SK-MEL-5 (cell line): ENCODE results near the gene RSRC2. TPM values are rescaled to one million over a fixed set of nuclear protein-coding genes. Genes with fewer than 3 reads are reported as not detected.
"Not testable (repeated sequence)": the region's sequence is repeated elsewhere in the genome, so short reads cannot be mapped to it uniquely, and the experiment has no call there.

Experiments used
- DNase-seq: peaks from one replicate; pipeline ENCODE4 v3.0.0-alpha.2; 2016; ENCODE audit warnings: low read depth, low spot score
- in situ Hi-C: cut with HindIII; loops from 2 replicates; pipeline ENCODE4 v1.10.0; 2016; ENCODE audit warnings: low sequenced_read_pairs, high pct_unique_total_duplicates, low pct_unique_long_range_greater_than_20kb
- total RNA-seq: library from RNA; depleted of rRNA; stranded (reverse); fragments of >200 nt; shearing (Covaris generic); gene quantifications from 2 replicates; pipeline ENCODE4 v1.2.3, GENCODE V29; 2014

Gene RSRC2
- total RNA-seq, 1 experiment from 2014 or later = 41.1 TPM

DNA sequence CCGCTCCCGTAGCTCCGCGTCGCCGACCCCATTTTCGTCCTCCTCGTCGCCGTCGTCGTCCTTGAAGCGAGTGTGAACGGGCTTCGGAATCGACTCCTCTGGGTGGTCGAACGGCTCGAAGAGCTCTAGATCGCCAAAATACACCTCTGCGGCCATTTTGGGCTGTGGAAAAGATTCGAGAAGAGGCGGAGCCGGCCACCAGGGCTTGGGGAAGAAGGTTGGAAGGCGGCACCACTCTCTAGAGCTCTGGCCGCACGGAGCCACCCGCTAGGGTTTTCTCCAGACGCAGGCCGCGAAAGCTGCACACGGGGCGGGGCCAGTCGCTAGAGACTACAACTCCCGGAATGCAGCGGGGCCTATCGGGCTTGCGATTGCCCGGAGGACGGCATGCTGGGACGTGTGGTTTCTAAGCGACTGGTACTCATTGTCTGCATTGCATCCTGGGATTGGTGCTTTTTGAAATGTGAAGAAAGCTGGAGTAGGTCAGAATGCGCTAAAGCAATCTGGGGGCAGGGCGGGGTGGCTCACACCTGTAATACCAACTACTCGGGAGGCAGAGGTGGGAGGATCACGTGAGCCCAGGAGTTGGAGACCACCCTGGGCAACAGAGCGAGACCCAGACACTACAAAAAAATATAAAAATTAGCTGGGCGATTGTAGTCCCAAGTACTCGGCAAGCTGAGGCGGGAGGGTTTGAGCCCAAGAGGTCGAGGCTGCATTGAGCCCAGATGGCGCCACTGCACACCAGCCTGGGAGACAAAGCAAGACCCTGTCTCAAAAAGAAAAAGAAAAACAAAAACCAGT is 25.8 kb downstream of the RSRC2 start, which contains the start of gene ZCCHC8:
TSS of gene ZCCHC8 (minus strand) at position 248 of the 804 bp plus-strand sequence. CDS start at position 156, 92 bp downstream.
- in situ Hi-C loops = no loop called here

DNA sequence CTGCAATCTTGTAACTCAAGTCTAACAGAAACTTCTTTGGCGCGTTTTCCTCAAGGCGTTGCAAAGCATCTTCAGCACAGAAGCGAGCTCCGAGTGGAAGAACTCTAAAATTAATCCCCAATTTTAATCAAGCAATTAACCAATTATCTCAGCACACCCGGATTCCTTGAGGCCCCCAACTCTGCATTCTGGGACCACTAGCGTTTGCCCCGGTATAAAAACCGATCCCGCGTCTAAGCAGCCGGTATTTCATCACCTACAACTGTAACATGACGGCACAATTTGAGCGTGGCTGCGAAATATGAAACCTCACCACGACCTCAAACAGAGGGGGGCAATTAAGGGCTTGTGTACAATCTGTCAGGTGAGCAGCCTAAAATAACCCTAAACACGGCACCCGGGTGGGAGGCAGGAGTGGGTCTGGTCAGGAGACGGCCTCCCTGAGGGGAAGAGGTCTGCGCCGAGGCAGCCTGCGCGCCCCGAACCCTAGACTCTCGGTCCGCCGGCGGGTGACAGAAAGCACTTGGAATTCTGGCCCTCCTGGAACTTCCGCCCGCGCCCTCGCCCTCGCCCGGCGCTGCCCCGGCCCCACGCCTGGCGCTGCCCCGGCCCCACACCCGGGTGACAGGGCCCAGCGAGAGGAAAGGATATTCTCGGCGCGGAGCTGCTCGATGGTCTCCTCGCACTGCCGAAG is 26.6 kb downstream of the RSRC2 start:
- in situ Hi-C loops = no loop called here
- peak; percentile 58 for DNase-seq

More for the DNA sequence above, 25.8 kb downstream of the RSRC2 start, which contains the start of gene ZCCHC8:
- peak; percentile 99 for DNase-seq

DNA sequence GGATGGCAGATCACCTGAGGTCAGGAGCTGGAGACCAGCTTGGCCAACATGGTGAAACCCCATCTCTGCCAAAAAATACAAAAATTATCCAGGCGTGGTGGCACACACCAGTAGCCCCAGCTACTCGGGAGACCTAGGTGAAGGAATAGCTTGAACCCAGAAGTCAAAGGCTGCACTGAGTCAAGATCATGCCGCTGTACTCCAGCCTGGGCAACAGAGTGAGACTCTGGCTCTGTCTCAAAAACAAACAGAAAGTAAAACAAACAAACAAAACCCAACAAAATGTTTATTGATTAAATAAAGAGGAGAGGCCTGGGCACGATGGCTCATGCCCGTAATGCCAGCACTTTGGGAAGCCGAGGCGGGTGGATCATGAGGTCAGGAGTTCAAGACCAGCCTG is 31.5 kb downstream of the RSRC2 start:
- in situ Hi-C loops = no loop called here
- no peak for DNase-seq

DNA sequence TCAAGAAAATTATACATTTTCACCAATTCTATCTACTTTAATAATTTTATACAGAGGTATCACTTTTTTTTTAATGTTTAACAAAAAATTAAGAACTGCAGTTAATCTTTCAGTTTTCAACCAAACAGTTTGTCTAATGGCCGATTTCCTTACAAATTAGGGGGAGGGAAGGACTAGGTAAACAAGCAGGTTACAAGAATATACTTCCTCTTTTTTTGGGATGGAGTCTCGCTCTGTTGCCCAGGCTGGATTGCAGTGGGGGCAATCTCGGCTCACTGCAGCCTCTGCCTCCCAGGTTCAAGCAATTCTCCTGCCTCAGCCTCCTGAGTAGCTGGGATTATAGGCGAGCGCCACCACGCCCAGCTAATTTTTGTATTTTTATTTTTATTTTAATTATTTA is 33.5 kb downstream of the RSRC2 start:
- DNase-seq, in situ Hi-C loops: not testable (repeated sequence)

GRCh38 chr12:122491991-122492390 is 34.7 kb downstream of the RSRC2 start:
- DNase-seq = no peak
- in situ Hi-C loops = no loop called here

DNA sequence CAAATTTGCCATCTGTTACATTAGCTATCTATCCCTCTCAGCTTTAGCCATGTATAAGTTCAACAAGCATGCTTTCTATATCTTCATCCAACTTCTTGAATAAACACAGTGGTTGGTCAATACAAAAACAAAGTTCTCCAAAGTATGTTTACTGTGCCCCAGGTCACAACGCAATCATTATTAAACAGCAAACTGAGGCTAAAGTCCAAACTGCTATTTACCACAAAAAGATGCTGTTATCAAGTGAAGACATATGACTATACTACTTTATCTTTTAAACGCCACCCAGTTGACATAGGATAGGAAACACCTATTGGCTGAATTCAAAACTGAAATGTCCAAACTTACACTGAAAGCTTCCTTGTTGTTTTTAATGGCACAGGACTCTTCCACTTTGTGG is 37.7 kb downstream of the RSRC2 start:
- in situ Hi-C loops = no loop called here
- no peak for DNase-seq

DNA sequence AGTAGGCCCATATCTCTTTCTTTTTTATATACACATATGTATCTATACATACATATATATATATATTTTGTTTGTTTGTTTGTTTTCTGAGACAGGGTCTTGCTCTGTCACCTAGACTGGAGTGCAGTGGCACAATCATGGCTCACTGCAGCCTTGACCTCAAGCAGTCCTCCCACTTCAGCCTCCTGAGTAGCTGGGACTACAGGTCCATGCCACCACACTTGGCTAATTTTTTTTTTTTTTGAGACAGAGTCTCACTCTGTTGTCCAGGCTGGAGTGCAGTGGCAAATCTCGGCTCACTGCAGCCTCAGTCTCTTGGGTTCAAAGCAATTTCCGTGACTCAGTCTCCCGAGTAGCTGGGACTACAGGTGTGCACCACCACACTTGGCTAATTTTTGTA is 38.9 kb downstream of the RSRC2 start:
- in situ Hi-C loops, DNase-seq: not testable (repeated sequence)

DNA sequence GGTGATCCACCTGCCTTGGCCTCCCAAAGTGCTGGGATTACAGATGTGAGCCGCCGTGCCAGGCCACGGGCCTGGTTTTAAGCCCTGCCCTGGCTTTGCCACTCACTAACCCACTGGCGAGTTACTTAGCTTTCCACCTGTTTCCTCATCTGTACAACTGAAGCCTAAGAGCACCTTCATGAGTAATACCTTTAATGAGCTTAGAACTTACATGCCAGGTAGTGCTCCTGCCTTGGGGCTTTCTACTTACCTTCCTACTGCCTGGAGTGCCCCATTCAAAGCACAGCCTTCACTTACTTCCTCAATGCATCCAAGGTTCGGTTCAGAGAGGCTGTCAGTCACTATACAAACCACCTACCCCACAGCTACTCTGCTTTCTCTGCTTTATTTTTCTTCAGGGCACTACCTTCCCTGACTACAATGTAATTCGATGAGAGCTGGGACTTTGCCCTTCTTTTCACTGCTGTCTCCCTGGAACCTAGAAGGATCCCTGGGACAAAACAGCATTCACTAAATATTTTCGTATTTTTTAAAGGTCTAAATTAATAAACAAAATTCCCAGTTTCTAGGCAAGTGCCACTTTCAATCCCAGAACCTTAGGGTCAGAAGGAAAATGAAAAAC is 39.8 kb downstream of the RSRC2 start:
- DNase-seq = no peak
- in situ Hi-C loops = no loop called here

GRCh38 chr12:122486360-122486759 is 40.4 kb downstream of the RSRC2 start:
- DNase-seq, in situ Hi-C loops: not testable (repeated sequence)

GRCh38 chr12:122484385-122484784 is 42.4 kb downstream of the RSRC2 start:
- in situ Hi-C loops, DNase-seq: not testable (repeated sequence)

- in situ Hi-C loops = no loop called here
Observed at GRCh38 chr12:122483969-122484368, 42.8 kb downstream of the RSRC2 start.

DNA sequence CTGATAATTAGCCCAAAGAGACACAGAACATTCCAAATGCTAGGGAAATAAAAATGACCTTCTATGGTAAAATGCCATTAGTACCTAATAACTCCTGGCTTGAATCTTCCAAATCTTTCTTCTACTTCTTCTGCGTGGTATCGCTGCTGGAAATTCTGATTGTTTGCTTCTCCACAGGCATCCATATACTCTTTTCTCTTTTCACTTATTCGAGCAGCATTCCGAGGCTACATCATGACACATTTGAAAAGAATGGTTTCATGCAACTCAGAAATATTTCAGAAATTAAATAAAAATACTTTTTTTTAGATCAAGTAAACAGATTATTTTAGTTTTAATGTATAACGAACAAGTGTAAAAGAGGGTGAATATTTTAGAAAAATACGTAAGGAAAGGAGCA is 44.9 kb downstream of the RSRC2 start:
- in situ Hi-C loops = no loop called here
- no peak for DNase-seq

More at GRCh38 chr12:122483969-122484368, 42.8 kb downstream of the RSRC2 start:
- no peak for DNase-seq

DNA sequence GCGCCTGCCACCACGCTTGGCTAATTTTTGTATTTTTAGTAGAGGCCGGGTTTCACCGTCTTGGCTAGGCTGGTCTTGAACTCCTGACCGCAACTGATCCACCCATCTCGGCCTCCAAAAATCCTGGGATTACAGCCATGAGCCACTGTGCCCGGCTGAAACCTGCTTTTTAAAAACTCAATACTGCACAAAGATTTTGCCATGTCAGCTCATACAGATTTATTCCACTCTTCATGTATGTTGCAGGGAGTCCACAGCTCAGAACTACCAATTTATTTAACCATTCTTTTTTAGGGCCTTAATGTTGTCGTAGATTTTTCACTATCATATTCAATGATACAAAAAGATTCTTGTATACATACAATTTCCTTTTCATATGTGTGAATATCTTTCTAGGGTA is 46.0 kb downstream of the RSRC2 start:
- in situ Hi-C loops = no loop called here
- DNase-seq = no peak

- in situ Hi-C loops = no loop called here
- no peak for DNase-seq
Observed at GRCh38 chr12:122474324-122474716, 52.4 kb downstream of the RSRC2 start.

DNA sequence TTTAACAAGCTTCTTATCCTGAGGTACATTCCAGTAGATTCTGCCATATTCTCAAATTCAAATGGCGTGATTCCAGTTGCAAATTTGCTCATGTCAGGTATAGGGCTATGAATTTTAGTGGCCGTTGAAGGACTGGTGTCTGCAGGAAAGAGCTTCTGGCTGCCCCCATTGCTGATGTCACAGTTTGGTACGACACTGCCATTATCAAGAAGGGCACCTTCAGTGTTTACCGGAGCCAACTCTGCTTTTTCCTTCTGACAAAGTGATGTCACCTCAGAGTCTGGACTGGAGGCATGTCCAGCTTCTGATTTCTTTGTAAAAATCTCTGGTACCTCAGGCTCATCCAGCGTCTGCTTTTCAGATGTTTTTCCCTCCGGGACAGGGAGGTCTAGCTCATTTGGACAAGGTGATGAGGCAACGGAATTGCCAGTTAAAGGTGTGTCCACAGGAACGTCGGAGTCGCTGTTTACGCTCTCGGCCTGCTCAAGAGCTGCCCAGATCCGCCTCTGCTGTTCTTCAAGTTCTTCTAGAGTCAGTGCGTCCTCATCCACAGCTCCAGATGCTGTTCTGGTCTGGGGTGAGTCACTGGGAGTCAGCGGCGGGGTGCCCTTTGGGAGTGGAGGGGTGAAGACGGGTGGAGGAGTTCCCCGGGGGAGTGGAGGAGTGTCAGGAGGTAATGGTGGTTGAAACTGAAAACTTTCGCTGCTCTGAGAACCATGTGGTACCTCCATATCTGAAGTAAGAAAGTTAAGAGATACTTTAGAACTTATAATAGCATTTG is 53.0 kb downstream of the RSRC2 start:
- DNase-seq = no peak
- in situ Hi-C loops = no loop called here

GRCh38 chr12:122471324-122472226 is 55.2 kb downstream of the RSRC2 start:
- in situ Hi-C loops = no loop called here

GRCh38 chr12:122470576-122470975 is 56.2 kb downstream of the RSRC2 start:
- DNase-seq, in situ Hi-C loops: not testable (repeated sequence)

More at GRCh38 chr12:122471324-122472226, 55.2 kb downstream of the RSRC2 start:
- DNase-seq = peak; percentile 85
